ENCODE measurements around the gene CNGA3. TPM values are rescaled to one million over a fixed set of nuclear protein-coding genes. Genes with fewer than 3 reads are reported as not detected.
A peak's percentile ranks its signal among the peaks of the same experiment; 100 is the strongest.

The CNGA3 gene
- polyA plus RNA-seq, 1 donor from 2014 or later = not detected

DNA sequence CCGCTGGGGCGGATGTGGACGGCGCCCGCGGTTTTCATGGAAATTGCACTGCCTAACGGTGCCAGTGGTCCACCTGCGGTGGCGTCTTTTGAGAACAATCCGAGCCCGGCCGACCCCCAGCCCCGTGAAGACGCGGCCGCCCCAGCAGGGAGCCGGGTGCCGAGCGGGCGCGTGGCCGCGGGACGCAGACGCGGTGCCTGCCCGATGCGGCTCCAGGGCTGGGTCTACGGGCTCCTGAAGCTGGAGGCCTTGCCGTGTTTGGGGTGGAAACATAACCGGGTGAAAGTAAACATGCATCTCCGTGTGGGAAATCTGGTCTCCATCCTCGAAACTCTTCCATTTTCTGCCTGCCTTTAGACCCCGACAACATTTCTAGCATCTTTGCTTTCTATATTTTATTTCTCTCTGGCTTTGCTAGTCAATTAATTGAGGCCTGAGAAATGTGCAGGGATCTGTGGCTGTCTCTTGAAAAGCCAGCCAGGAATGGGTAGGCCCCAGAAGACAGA, 99.0 kb downstream of the CNGA3 start:
- peaks cover 0 to 3% (median 0%) of the 10 kb centered on the region in 3 donors for H3K9me3 Mint-ChIP-seq
- H3K4me3 Mint-ChIP-seq = peak overlapping the region; percentile 91 to 99 (median 97)
- peak overlapping the region; percentile 84 to 94 (median 93) for H3K27ac Mint-ChIP-seq
- no peaks in the 10 kb centered on the region for H3K27me3 Mint-ChIP-seq
- peaks cover 17 to 20% (median 19%) of the 10 kb centered on the region in 3 donors for H3K4me1 Mint-ChIP-seq
- H3K36me3 Mint-ChIP-seq = peaks cover 2% of the 10 kb centered on the region

- no peaks in the 10 kb centered on the region for H3K9me3 Mint-ChIP-seq
- H3K4me3 Mint-ChIP-seq = peak overlapping the region; percentile 91 to 99 (median 97)
- peaks cover 2% of the 10 kb centered on the region for H3K36me3 Mint-ChIP-seq
- no peaks in the 10 kb centered on the region for H3K27me3 Mint-ChIP-seq
- H3K27ac Mint-ChIP-seq = peak overlapping the region; percentile 84 to 94 (median 93)
- H3K4me1 Mint-ChIP-seq = peaks cover 17 to 20% (median 19%) of the 10 kb centered on the region in 3 donors
Measured at GRCh38 chr2:98445683-98446581, 99.7 kb downstream of the CNGA3 start.

- peaks cover 2% of the 10 kb centered on the region for H3K36me3 Mint-ChIP-seq
- peak overlapping the region; percentile 4 to 99 (median 72) for H3K4me3 Mint-ChIP-seq
- H3K4me1 Mint-ChIP-seq = peaks cover 17 to 22% (median 21%) of the 10 kb centered on the region in 3 donors
- no peaks in the 10 kb centered on the region for H3K9me3 Mint-ChIP-seq
- H3K27ac Mint-ChIP-seq = peak overlapping the region in 2 of 3 donors; percentile 49 to 72
- no peaks in the 10 kb centered on the region for H3K27me3 Mint-ChIP-seq
Measured at GRCh38 chr2:98446850-98447249, 100.6 kb downstream of the CNGA3 start.

Other genes with a start within 250 kb of the CNGA3 start
- gene INPP4A, start 98.4 kb downstream of the CNGA3 start, polyA plus RNA-seq = 8.2 TPM